Kasumi-1 (cell line): ENCODE results near the gene MEX3D.

Experiments used
- DNase-seq, 2 experiments: peaks; one replicate each; lab custom pipeline; 2025; lab: John Stamatoyannopoulos, UW

Gene MEX3D

GRCh38 chr19:1568320-1569019 lies at the start of gene MEX3D:
TSS of gene MEX3D (minus strand) at chr19:1568325. CDS start at chr19:1568058, 267 bp downstream.
- DNase-seq: peak in 1 of 2 experiments; percentile 7

GRCh38 chr19:1616875-1617274 lies 48.8 kb upstream of the MEX3D start:
- no peak for DNase-seq

DNA sequence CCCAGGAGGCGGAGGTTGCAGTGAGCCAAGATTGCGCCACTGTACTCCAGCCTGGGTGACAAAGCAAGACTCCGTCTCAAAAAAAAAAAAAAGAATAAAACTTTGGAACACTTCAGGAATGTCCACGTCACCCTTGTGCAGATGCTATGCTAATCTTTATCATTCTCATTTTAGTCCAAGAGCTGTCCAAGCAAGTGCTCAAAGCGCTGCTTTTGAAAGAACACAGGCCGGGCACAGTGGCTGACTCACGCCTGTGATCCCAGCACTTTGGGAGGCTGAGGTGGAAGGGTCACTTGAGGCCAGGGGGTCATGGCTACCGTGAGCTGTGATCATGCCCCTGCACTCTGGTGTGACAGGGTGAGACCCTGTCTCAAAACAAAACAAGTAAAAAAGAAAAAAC lies 48.3 kb upstream of the MEX3D start:
- DNase-seq: no peak

- no peak for DNase-seq
These were observed 47.1 kb upstream of the MEX3D start for GRCh38 chr19:1615156-1615765.

DNA sequence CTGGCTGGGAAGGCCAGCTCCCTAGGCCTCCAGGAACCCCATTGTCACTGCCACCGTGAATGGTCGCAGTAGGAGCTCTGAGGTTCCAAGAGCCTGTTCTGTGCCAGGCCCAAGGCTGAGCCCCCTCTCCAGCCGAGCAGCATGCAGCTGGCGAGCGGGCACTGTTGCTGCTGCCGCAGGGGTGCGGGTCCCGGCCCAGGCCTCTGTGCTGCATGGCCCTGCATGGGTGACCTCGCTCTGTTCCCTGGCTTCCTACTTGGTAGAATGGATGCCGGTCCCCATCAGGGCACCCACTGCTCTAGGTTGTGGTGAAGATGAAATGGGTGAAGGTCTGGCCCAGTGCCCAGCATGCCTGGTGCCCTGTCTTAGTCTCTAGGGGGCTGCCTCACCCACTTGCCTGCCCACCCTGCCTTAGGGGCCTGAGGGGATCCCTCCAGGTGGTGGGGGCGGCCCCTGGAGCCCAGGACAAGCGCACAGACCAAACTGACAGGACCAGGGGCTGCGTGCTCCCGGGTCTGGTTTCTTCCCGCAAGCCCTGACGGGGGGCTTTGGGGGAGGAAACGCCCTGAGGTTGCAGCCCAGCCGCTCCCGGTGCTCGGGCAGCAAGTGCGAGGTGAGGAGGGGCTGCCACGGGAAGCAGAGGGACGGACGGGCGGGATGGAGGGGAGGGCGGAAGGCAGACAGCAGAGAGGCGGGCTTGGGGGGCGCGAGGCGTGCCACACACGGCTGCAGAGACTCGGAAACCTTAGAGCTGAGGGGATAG lies 45.9 kb upstream of the MEX3D start:
- DNase-seq: no peak

GRCh38 chr19:1613146-1613545 lies 45.0 kb upstream of the MEX3D start:
- DNase-seq: no peak

DNA sequence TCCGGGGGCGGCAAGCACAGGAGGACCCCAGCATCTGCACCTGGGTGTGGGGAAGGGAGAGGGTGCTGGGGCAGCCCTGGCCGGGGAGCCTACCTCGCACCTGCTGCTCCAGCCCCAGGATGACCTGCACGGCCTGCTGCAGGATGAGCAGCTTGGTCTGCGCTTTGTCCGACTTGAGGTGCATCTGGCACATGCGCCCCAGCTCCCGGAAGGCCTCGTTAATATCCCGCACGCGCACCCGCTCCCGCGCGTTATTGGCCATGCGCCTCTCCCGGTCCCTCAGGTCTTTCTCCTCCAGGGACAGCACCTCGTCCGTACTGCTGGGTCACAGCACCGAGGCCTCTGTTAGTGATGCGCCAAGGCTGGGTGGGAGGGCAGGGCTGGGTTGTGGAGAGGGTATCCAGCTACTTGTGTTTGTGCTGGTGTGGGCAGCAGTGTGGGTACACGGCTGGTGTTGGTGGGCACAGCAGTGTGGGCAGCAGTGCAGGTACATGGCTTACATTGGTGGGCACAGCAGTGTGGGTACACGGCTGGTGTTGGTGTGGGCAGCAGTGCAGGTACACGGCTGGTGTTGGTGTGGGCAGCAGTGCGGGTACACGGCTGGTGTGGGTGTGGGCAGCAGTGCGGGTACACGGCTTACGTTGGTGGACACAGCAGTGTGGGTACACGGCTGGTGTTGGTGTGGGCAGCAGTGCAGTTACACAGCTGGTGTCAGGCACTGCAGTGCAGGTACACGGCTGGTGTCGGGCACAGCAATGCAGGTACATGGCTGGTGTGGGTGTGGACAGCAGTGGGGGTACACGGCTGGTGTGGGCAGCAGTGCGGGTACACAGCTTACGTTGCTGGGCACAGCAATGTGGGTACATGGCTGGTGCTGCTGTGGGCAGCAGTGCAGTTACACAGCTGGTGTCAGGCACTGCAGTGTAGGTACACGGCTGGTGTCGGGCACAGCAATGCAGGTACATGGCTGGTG lies 44.3 kb upstream of the MEX3D start:
- no peak for DNase-seq

GRCh38 chr19:1611353-1611752 lies 43.2 kb upstream of the MEX3D start:
- no peak for DNase-seq

DNA sequence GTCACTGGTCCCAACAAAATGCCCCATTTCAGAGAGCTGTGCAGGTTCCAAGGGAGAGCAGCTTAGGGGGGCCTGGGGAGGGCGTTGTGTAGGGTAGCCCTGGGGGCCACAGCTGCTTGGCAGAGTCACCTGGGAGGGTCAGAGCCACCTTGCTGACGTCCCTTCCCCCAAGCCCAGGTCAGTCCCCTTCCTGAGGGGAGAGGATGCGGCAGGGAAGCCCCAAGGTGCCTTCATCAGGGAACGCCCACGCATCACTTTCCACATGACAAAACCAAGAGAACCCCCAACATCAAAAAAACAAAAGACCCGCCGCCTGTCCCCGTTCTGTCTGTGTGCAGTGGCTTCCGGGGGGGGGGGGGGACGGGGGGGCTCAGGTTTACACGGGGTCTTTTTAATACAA lies 42.5 kb upstream of the MEX3D start:
- DNase-seq: no peak

GRCh38 chr19:1609680-1610474 lies 41.8 kb upstream of the MEX3D start:
- no peak for DNase-seq

GRCh38 chr19:1609103-1609396 lies 40.9 kb upstream of the MEX3D start:
- peak; percentile 26 to 53 for DNase-seq

- peak in 1 of 2 experiments; percentile 22 for DNase-seq
These were observed 40.4 kb upstream of the MEX3D start for GRCh38 chr19:1608359-1609102.

DNA sequence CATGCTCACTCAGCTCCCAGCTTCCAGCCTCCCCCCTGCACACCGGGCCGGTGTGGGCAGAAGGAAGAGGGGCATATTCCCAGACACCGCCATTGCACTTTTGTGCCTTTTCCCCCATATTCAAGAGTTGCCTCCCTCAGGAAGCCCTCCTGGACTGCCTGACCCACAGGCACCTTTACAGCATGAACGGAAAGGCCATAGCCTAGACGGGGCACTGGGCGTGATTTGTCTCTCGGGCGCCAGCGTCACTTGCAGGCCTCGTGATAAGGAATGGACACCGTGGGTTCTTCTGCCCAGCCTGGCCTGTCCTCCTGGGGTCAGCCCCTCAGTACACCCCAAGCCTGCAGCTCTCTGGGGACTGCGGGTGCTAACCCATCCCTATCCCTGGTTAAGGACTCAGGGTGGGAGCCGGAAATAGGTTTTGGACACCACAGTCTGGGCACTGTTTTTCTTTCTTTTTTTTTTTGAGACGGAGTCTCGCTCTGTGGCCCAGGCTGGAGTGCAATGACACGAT lies 38.1 kb upstream of the MEX3D start:
- no peak for DNase-seq

- peak; percentile 94 for DNase-seq
These were observed 37.4 kb upstream of the MEX3D start, which contains the start of gene UQCR11 for GRCh38 chr19:1605236-1606137. TSS of gene UQCR11 (minus strand) at chr19:1605462. CDS start at chr19:1605409, 53 bp downstream.

GRCh38 chr19:1602091-1602707 lies 34.1 kb upstream of the MEX3D start:
- DNase-seq: no peak

DNA sequence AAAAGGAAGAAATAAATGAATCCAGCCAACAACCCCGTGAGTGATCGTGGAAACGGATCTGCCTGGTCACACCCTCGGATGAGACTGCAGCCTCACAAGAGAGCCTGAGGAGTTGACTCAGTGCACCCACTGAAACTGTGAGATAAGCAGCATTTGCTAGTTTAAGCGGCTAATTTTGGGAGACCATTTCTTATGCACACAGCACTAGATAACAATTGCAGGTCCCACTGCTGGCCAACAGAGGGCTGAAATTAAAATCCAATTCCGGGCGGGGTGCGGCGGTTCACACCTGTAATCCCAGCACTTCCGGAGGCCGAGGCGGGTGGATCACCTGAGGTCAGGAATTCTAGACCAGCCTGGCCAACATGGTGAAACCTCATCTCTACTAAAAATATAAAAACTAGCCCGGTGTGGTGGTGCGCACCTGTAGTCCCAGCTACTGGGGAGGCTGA lies 33.5 kb upstream of the MEX3D start:
- DNase-seq: peak; percentile 5 to 25

GRCh38 chr19:1599460-1599846 lies 31.3 kb upstream of the MEX3D start:
- DNase-seq: no peak

DNA sequence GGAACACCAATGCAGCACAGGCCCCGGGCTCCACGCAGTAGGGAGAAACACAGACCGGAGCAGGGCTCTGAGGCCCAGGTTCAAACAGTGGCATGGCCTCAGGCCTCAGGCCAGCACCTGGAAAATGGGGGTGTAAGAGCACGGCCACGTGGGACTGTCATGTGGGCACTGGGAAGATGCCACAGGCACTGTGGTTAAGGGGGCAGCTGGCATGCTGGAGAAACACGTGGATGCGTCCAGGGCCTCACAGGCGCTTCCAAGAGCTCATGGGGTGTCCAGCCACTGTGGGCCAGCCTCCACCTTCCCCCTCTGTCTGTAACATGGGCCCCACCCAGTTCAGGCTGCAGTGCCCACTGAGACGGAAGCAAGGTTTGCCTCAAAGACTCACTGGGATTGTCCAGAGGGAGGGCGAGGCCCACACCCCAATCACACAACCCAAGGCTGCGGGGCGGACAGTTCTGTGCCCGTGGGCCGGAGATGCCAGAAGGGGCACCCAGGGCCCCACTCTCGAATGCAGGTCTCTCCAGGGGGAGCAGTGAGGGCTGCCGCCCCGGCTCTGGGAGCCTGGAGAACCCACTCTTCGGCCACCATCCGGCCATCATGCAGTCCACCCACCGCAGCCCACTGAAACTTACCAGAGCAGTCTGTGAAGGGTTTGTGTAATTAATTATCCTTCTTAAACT lies 30.8 kb upstream of the MEX3D start:
- no peak for DNase-seq
